Thymus (tissue), 11 donors: ENCODE results near the gene PRKAG2. TPM values are rescaled to one million over a fixed set of nuclear protein-coding genes. Genes with fewer than 3 reads are reported as not detected.
A peak's percentile ranks its signal among the peaks of the same experiment; 100 is the strongest.

Source experiments
- DNase-seq, 9 donors: peaks; one replicate each; pipeline ENCODE4 v3.0.0-alpha.2; 2013; ENCODE audit warnings: low spot score in 9 of 9, low read depth in 6 of 9, missing footprints in 1 of 9
- H3K27ac ChIP-seq, 2 donors: one replicate each; pipeline ENCODE4 v1.5.1; 2013; ENCODE audit warnings: control low read depth in 1 of 2, low read depth in 1 of 2, low read length in 1 of 2, mild to moderate bottlenecking in 1 of 2, moderate library complexity in 1 of 2
- H3K27me3 ChIP-seq, 2 donors: one replicate each; pipeline ENCODE4 v1.5.1; 2013; ENCODE audit warnings: low read length in 1 of 2; ENCODE audit not compliant: control insufficient read depth in 2 of 2, insufficient read depth in 1 of 2
- H3K36me3 ChIP-seq, 2 donors: one replicate each; pipeline ENCODE4 v1.5.1; 2013; ENCODE audit warnings: low read length in 1 of 2, mild to moderate bottlenecking in 1 of 2, moderate library complexity in 1 of 2; ENCODE audit not compliant: control insufficient read depth in 2 of 2, insufficient read depth in 2 of 2
- H3K4me1 ChIP-seq, 2 donors: one replicate each; pipeline ENCODE4 v1.5.1; 2013; ENCODE audit warnings: low read length in 2 of 2; ENCODE audit not compliant: control insufficient read depth in 2 of 2, insufficient read depth in 2 of 2
- H3K4me3 ChIP-seq, 2 donors: one replicate each; pipeline ENCODE4 v1.5.1; 2013; ENCODE audit warnings: low read length in 2 of 2, control low read depth in 1 of 2, mild to moderate bottlenecking in 1 of 2
- H3K9me3 ChIP-seq, 2 donors: one replicate each; pipeline ENCODE4 v1.5.1; 2013; ENCODE audit warnings: low read length in 1 of 2, mild to moderate bottlenecking in 1 of 2; ENCODE audit not compliant: control insufficient read depth in 2 of 2, insufficient read depth in 1 of 2
- WGBS: extraction: QIAGEN DNeasy Blood & Tissue Kit; methylation state at CpG from one replicate; pipeline ENCODE4 v1.1.7; 2013; 5-methylcytosine and 5-hydroxymethylcytosine counted together
- polyA plus RNA-seq: library from polyadenylated mRNA; stranded (reverse); fragments of 200-250 nt; gene quantifications from one replicate; pipeline ENCODE4 v1.2.3, GENCODE V29; 2013
- total RNA-seq: library from RNA; stranded (reverse); fragments of 120-200 nt; gene quantifications from one replicate; pipeline ENCODE4 v1.2.4, GENCODE V29; 2013
- donor health status: healthy.

Gene PRKAG2
- total and polyA plus RNA-seq, 2 donors: 5.1 to 33.7 TPM

DNA sequence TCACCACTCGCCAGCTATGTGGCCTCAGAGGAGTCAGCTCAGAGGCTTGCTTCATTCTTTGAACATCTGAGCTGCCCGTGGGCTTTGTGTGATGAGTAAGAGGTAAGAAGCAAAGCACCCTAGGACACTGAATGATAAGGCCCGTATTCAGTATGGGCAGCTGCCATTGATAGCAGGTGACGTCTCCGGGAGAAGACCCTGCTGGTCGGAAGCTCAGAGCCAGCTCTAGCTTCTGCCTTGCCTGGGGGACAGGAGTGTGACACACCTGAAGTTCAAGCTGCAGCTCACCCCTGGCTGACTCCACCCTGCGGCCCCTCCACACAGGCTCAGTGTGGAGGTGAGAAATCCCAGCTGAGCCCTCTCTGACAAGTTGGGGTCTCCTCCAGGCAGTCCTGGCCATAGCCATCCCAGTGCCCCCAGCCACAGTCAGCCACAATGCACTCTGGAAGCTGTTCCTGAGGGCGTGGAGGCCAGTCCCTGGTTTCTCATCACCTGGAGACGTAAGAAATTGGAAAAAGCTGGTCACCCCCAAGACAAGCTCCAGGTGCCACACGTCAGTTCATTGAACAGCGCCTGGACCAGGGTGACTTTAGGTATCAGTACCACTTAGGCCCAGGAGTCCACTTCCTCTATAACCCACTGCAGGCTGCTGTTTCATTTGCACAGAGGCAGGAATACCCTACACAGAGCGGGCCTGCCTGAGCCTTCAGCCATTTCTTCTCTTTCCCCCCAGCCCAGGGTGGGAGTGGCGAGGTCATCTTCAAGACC, 192.3 kb downstream of the PRKAG2 start:
- 96% methylated on average over 13 of the region's 13 CpGs for WGBS
- H3K36me3 ChIP-seq: no peaks in the 10 kb centered on the region
- no peak overlapping the region for H3K27ac ChIP-seq

DNA sequence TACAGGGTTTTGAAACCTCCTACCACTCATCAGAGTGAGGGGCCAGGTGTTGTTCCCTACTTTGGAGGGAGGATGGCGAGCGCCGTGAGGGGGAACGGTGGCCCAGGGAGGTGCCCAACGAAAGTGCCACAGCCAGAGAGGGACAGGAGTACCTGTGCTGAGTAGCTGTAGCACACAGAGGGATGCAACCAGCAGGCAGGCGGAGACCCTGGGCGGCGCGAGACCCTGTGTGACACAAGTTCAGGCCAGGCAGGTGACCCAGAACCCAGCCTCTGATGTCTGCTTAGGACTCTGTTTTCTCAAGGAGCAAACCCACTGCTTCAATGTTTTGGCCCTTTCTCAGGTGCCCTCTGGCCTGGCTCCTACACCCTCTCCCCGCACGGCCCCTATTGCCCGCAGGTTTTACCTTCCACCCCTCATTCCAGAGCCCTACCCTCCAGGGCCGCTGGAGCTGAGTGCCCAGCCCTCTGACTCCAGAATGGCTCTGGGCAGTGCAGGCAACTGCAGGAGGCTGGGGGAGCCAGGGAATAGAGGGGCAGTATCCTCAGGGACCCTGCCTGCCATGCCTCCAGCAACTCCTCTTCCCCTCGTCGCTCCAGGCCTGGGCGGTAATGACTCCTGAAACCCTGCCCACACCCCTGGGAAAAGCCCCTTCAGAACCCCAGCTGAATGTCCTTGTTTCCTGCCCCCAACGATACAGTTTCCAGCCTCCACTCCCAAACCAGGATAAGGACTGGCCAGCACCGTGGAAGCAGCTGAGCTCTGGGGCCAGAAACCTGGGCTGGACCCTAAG, 193.1 kb downstream of the PRKAG2 start:
- WGBS: 97% methylated on average over 18 of the region's 18 CpGs
- Histone ChIP-seq H3K27ac (no peak overlapping the region), H3K4me3 (no peak overlapping the region), H3K9me3 (no peaks in the 10 kb centered on the region), H3K27me3 (no peaks in the 10 kb centered on the region), H3K36me3 (no peaks in the 10 kb centered on the region), H3K4me1 (peaks cover 0 to 7% of the 10 kb centered on the region in 2 donors)
- no peak for DNase-seq

More for the DNA sequence above, 192.3 kb downstream of the PRKAG2 start:
- no peaks in the 10 kb centered on the region for H3K27me3 ChIP-seq
- DNase-seq: no peak
- peaks cover 0 to 1% of the 10 kb centered on the region in 2 donors for H3K4me1 ChIP-seq
- no peaks in the 10 kb centered on the region for H3K9me3 ChIP-seq
- H3K4me3 ChIP-seq: no peak overlapping the region

DNA sequence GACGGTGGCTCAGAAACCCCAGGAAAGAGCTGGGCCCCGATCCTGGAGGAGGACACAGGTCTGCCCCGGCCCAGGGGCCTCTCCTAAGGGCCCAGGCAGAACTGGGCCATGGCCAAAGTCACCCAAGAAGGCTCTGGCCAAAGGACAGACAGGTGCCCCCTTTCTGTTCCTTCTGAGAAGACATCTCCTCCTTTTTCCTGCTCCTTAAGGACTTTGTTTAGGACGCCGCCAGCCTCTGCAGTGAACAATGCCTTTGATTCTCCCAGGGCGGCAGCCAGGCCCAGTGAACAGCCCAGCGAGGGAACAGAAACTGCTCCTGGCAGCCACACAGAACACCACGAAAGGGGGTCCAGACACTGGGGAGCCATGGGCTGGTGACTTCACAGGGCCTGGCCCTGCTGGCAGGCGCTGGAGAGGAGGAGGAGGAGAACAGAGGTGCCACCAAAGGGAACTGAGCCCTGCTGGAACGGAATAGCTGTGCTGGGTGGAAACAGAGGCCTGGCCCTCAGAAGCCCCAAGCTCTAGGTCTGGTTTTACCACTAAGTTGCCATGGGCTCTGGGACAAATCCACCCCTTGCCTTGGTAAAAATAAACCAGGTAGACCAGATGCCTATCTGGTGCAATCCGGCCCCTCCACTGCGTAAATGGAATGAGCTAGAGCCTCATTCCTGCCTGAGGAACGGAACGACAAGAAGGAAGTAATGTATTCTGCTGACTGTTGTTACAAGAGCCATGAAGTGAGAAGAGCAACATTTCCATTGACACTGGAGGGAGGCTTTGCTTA, 193.9 kb downstream of the PRKAG2 start:
- DNase-seq: no peak
- Histone ChIP-seq H3K9me3 (no peaks in the 10 kb centered on the region), H3K27ac (no peak overlapping the region), H3K36me3 (no peaks in the 10 kb centered on the region), H3K4me1 (peaks cover 0 to 15% of the 10 kb centered on the region in 2 donors), H3K27me3 (no peaks in the 10 kb centered on the region), H3K4me3 (no peak overlapping the region)
- WGBS: 97% methylated on average over 14 of the region's 14 CpGs

- no peaks in the 10 kb centered on the region for H3K27me3 ChIP-seq
- no peak overlapping the region for H3K27ac ChIP-seq
- H3K9me3 ChIP-seq: no peaks in the 10 kb centered on the region
- peaks cover 0 to 19% of the 10 kb centered on the region in 2 donors for H3K4me1 ChIP-seq
- WGBS: 91% methylated on average over 3 of the region's 3 CpGs
- H3K36me3 ChIP-seq: no peaks in the 10 kb centered on the region
- no peak overlapping the region for H3K4me3 ChIP-seq
- no peak for DNase-seq
These were observed 195.2 kb downstream of the PRKAG2 start for GRCh38 chr7:151681726-151682125.

GRCh38 chr7:151680810-151681209, 196.1 kb downstream of the PRKAG2 start:
- no peak for DNase-seq
- no peaks in the 10 kb centered on the region for H3K27me3 ChIP-seq
- H3K9me3 ChIP-seq: no peaks in the 10 kb centered on the region
- H3K4me1 ChIP-seq: peaks cover 0 to 19% of the 10 kb centered on the region in 2 donors
- 91% methylated on average over 7 of the region's 7 CpGs for WGBS
- no peak overlapping the region for H3K4me3 ChIP-seq
- no peaks in the 10 kb centered on the region for H3K36me3 ChIP-seq
- H3K27ac ChIP-seq: no peak overlapping the region

- no peaks in the 10 kb centered on the region for H3K27me3 ChIP-seq
- WGBS: 63% methylated on average over 11 of the region's 11 CpGs
- DNase-seq: no peak
- H3K27ac ChIP-seq: peak overlapping the region in 1 of 2 donors; percentile 21
- no peaks in the 10 kb centered on the region for H3K36me3 ChIP-seq
- no peak overlapping the region for H3K4me3 ChIP-seq
- peaks cover 0 to 19% of the 10 kb centered on the region in 2 donors for H3K4me1 ChIP-seq
- no peaks in the 10 kb centered on the region for H3K9me3 ChIP-seq
These were observed 196.9 kb downstream of the PRKAG2 start for GRCh38 chr7:151679881-151680612.

DNA sequence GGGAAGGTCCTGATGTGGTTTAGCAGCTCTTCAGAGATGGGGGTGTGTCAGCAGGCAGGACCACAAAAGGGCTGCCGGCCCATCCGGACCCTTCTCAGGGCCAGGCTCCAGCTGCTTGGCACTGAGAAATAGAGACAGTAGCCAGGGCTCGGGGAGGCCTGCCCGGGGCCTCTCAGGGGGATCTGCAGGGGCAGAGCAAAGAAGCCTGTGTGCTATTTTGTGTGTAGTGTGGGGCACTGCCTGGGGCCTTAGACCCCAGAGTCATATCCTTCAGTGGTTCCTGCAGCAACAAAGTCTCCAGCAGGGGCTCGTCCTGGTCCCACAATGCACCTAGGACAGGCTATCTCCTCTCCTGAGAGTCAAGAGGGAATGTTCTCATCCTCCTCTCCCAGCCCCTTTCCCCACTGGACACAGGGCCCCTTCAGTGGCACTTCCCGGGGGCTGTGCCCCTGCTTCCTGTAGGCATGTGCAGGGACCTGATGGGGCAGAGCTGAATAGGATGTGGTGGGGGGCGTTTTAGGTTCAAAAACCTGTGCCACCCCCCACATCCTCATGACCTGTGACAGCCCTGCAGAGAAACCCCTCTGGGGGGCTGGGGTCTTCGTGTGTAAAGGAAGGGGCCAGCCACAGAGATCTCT, 197.7 kb downstream of the PRKAG2 start:
- Histone ChIP-seq H3K9me3 (no peaks in the 10 kb centered on the region), H3K27me3 (no peaks in the 10 kb centered on the region), H3K27ac (no peak overlapping the region), H3K36me3 (no peaks in the 10 kb centered on the region), H3K4me3 (no peak overlapping the region), H3K4me1 (peaks cover 0 to 19% of the 10 kb centered on the region in 2 donors)
- DNase-seq: no peak
- 12% methylated on average over 8 of the region's 8 CpGs for whole genome bisulfite sequencing

DNA sequence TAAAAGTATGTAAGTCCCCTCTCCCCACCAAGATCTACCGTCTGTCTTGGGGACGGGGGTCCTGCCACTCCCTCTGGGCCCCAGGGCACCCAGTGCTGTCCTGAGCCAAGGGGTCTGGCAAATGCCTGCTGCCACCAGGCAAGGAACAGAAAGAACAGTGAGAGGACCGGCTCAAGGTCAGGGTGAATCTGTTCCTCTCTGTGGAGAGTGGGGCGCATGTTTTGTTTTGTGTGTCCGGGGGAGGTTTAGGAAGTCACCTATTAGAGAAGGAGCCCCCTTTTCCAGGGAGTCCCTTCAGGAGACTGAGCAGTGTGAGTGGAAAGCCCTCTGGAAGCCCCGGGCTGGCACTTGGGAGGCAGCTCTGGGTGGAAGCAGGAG, 198.7 kb downstream of the PRKAG2 start:
- 96% methylated on average over 6 of the region's 6 CpGs for WGBS
- Histone ChIP-seq H3K27me3 (no peaks in the 10 kb centered on the region), H3K27ac (no peak overlapping the region), H3K9me3 (no peaks in the 10 kb centered on the region), H3K36me3 (no peaks in the 10 kb centered on the region), H3K4me3 (no peak overlapping the region), H3K4me1 (peaks cover 0 to 19% of the 10 kb centered on the region in 2 donors)
- no peak for DNase-seq
